Stimulated activated naive CD4-positive, alpha-beta T cell (primary cell): Measurements from ENCODE around the gene SCN9A.
"Not testable (repeated sequence)": the region's sequence is repeated elsewhere in the genome, so short reads cannot be mapped to it uniquely, and the experiment has no call there.

Source experiments
- DNase-seq, 6 experiments: peaks; one replicate each; lab custom pipeline; 2025; lab: John Stamatoyannopoulos, UW

Gene SCN9A

GRCh38 chr2:166240387-166241313 lies 135.1 kb downstream of the SCN9A start:
- no peak for DNase-seq

- no peak for DNase-seq
Observed at GRCh38 chr2:166239548-166239947, 136.2 kb downstream of the SCN9A start.

- DNase-seq: no peak
Observed at GRCh38 chr2:166238176-166238575, 137.6 kb downstream of the SCN9A start.

GRCh38 chr2:166234112-166234846 lies 141.5 kb downstream of the SCN9A start:
- DNase-seq: no peak

- DNase-seq: no peak
Observed at GRCh38 chr2:166233244-166233643, 142.5 kb downstream of the SCN9A start.

GRCh38 chr2:166230724-166231070 lies 145.0 kb downstream of the SCN9A start:
- DNase-seq: no peak

GRCh38 chr2:166230024-166230723 lies 145.6 kb downstream of the SCN9A start:
- DNase-seq: no peak

GRCh38 chr2:166229678-166230023 lies 146.1 kb downstream of the SCN9A start:
- no peak for DNase-seq

GRCh38 chr2:166224197-166224596 lies 151.5 kb downstream of the SCN9A start:
- DNase-seq: no peak

- DNase-seq: no peak
Observed at GRCh38 chr2:166223298-166223697, 152.4 kb downstream of the SCN9A start.

- no peak for DNase-seq
Observed at GRCh38 chr2:166211079-166211478, 164.7 kb downstream of the SCN9A start.

- not testable (repeated sequence) for DNase-seq
Observed at GRCh38 chr2:166209944-166210343, 165.8 kb downstream of the SCN9A start.

- DNase-seq: not testable (repeated sequence)
Observed at GRCh38 chr2:166209367-166209766, 166.4 kb downstream of the SCN9A start.

GRCh38 chr2:166206153-166206552 lies 169.6 kb downstream of the SCN9A start:
- not testable (repeated sequence) for DNase-seq

GRCh38 chr2:166202778-166203177 lies 173.0 kb downstream of the SCN9A start:
- no peak for DNase-seq

GRCh38 chr2:166197446-166197845 lies 178.3 kb downstream of the SCN9A start:
- no peak for DNase-seq

- no peak for DNase-seq
Observed at GRCh38 chr2:166193407-166193806, 182.3 kb downstream of the SCN9A start.

- DNase-seq: no peak
Observed at GRCh38 chr2:166188084-166188483, 187.7 kb downstream of the SCN9A start.

GRCh38 chr2:166184789-166185188 lies 191.0 kb downstream of the SCN9A start:
- DNase-seq: no peak

GRCh38 chr2:166181813-166182154 lies 194.0 kb downstream of the SCN9A start:
- no peak for DNase-seq

- DNase-seq: peak in 1 of 6 experiments; percentile 2
Observed at GRCh38 chr2:166180951-166181812, 194.6 kb downstream of the SCN9A start.

GRCh38 chr2:166179201-166179600 lies 196.5 kb downstream of the SCN9A start:
- no peak for DNase-seq
